HepG2 (cell line): ENCODE results near the gene NFS1. TPM values are rescaled to one million over a fixed set of nuclear protein-coding genes. Genes with fewer than 3 reads are reported as not detected.
A peak's percentile ranks its signal among the peaks of the same experiment; 100 is the strongest.

ENCODE experiments used
- ASH2L ChIP-seq: fragments of 300-600, 200-600 bp; sonication (generic); IDR thresholded peaks from 2 replicates; pipeline ENCODE4 v1.7.0; 2017; ENCODE audit warnings: low read depth, mild to moderate bottlenecking, moderate library complexity, mixed read lengths, low read length; ENCODE audit not compliant: insufficient read length
- ATF7-NPFF ChIP-seq: sonication (generic); formaldehyde crosslinking; IDR thresholded peaks from 2 replicates; pipeline ENCODE4 v1.8.1; 2023; ENCODE audit warnings: mild to moderate bottlenecking, low read depth, missing genetic modification reagents, moderate library complexity
- BRD4 ChIP-seq: sonication (generic); formaldehyde crosslinking; IDR thresholded peaks from 2 replicates; pipeline ENCODE4 v1.4.0; 2020; ENCODE audit warnings: missing genetic modification reagents
- CCAR2 ChIP-seq: fragments of 200-400 bp; formaldehyde crosslinking; optimal IDR thresholded peaks from 2 replicates; pipeline ENCODE3; 2018; ENCODE audit warnings: low read depth, mild to moderate bottlenecking, low read length, moderate library complexity
- FOXM1 ChIP-seq: sonication (generic); formaldehyde crosslinking; IDR thresholded peaks from 2 replicates; pipeline ENCODE4 v1.5.0; 2020; ENCODE audit warnings: missing genetic modification reagents
- HNRNPK ChIP-seq: fragments of 200-400 bp; formaldehyde crosslinking; IDR thresholded peaks from 2 replicates; pipeline ENCODE4 v1.6.1; 2018; ENCODE audit warnings: low read length, low read depth, moderate library complexity, mild to moderate bottlenecking; ENCODE audit not compliant: poor library complexity, severe bottlenecking
- NR3C1 ChIP-seq: sonication (generic); formaldehyde crosslinking; IDR thresholded peaks from 2 replicates; pipeline ENCODE4 v1.4.0; 2020; ENCODE audit warnings: missing genetic modification reagents
- PHB2 ChIP-seq: fragments of 450-650 bp; IDR thresholded peaks from 2 replicates; pipeline ENCODE4 v1.6.1; 2018; ENCODE audit not compliant: partially characterized antibody
- SMAD1 ChIP-seq: sonication (generic); formaldehyde crosslinking; IDR thresholded peaks from 2 replicates; pipeline ENCODE4 v1.4.0; 2020; ENCODE audit warnings: missing genetic modification reagents, low read depth, mild to moderate bottlenecking, borderline replicate concordance
- TFAP4 ChIP-seq: sonication (generic); IDR thresholded peaks from 2 replicates; pipeline ENCODE4 v1.6.1; 2016; ENCODE audit warnings: low read depth, borderline replicate concordance
- ZBTB20 ChIP-seq: sonication (generic); formaldehyde crosslinking; IDR thresholded peaks from 2 replicates; pipeline ENCODE4 v1.8.1; 2023; ENCODE audit warnings: missing genetic modification reagents, low read depth, mild to moderate bottlenecking, borderline replicate concordance
- ZFX ChIP-seq: sonication (generic); formaldehyde crosslinking; IDR thresholded peaks from 2 replicates; pipeline ENCODE4 v1.4.0; 2020; ENCODE audit warnings: mild to moderate bottlenecking, low read depth, missing genetic modification reagents, moderate library complexity
- ZNF276 ChIP-seq: sonication (generic); formaldehyde crosslinking; IDR thresholded peaks from 2 replicates; pipeline ENCODE4 v1.4.0; 2020; ENCODE audit warnings: mild to moderate bottlenecking, low read depth, missing genetic modification reagents
- ZNF281 ChIP-seq: sonication (generic); formaldehyde crosslinking; IDR thresholded peaks from 2 replicates; pipeline ENCODE4 v1.4.0; 2020; ENCODE audit warnings: missing genetic modification reagents, borderline replicate concordance
- ZNF501 ChIP-seq: sonication (generic); formaldehyde crosslinking; IDR thresholded peaks from 2 replicates; pipeline ENCODE4 v1.5.1; 2020; ENCODE audit warnings: mild to moderate bottlenecking, moderate library complexity, missing genetic modification reagents
- ZNF589 ChIP-seq: sonication (generic); formaldehyde crosslinking; conservative IDR thresholded peaks from 2 replicates; pipeline ENCODE4 v1.8.0; 2022; ENCODE audit warnings: mild to moderate bottlenecking, moderate library complexity, missing genetic modification reagents
- ZNF598 ChIP-seq: sonication (generic); formaldehyde crosslinking; IDR thresholded peaks from 2 replicates; pipeline ENCODE4 v1.5.1; 2020; ENCODE audit warnings: mild to moderate bottlenecking, missing genetic modification reagents, borderline replicate concordance
- ZNF615 ChIP-seq: sonication (generic); formaldehyde crosslinking; IDR thresholded peaks from 2 replicates; pipeline ENCODE4 v1.5.0; 2020; ENCODE audit warnings: mild to moderate bottlenecking, missing genetic modification reagents, borderline replicate concordance
- ZNF788 ChIP-seq: sonication (generic); formaldehyde crosslinking; IDR thresholded peaks from 2 replicates; pipeline ENCODE4 v1.5.0; 2020; ENCODE audit warnings: mild to moderate bottlenecking, missing genetic modification reagents, borderline replicate concordance
- ZNF83 ChIP-seq: sonication (generic); formaldehyde crosslinking; IDR thresholded peaks from 2 replicates; pipeline ENCODE4 v1.4.0; 2020; ENCODE audit warnings: missing genetic modification reagents, mild to moderate bottlenecking, borderline replicate concordance
- ZNF878 ChIP-seq: sonication (generic); formaldehyde crosslinking; IDR thresholded peaks from 2 replicates; pipeline ENCODE4 v1.8.1; 2023; ENCODE audit warnings: mild to moderate bottlenecking, missing genetic modification reagents, moderate library complexity
- ZNF879 ChIP-seq: sonication (generic); formaldehyde crosslinking; IDR thresholded peaks from 2 replicates; pipeline ENCODE4 v1.8.1; 2023; ENCODE audit warnings: missing genetic modification reagents
- polyA plus RNA-seq, 8 experiments: library from polyadenylated mRNA; depleted of rRNA in 3 of 8; stranded (reverse) in 7 of 8; unstranded in 1 of 8; fragments of >200 nt; fragmentation: Illumina TruSeq in 4 of 8; extraction: Trizol in 4 of 8; gene quantifications; 2 replicates each; pipeline versions ENCODE4 v1.2.1 to v1.2.3, GENCODE V29; 2011 to 2016; ENCODE audit warnings: low read depth in 4 of 8, missing spikeins in 1 of 8, mixed read lengths in 1 of 8; ENCODE audit not compliant: insufficient read depth in 1 of 8
- total RNA-seq, 5 experiments: library from RNA; depleted of rRNA; stranded (reverse); fragments of >200 nt; fragmentation: Illumina TruSeq; extraction: Trizol; gene quantifications; 2 replicates each; pipeline ENCODE4 v1.2.3, GENCODE V29; 2016; ENCODE audit warnings: low read depth in 1 of 5

Gene NFS1
- total and polyA plus RNA-seq, 2 of the 13 experiments (the other 11 are each of a cell fraction or from before 2014, with no cell fraction given) = 65.9 to 88.1 TPM

GRCh38 chr20:35699127-35699956 lies at the start of gene NFS1, which contains the start of gene ROMO1 (continued):
- TF ChIP-seq ATF7-NPFF (CRISPR knock-in tag) = peak; percentile 99
- peak; percentile 99 for TF ChIP-seq ASH2L
- TF ChIP-seq BRD4 = peak; percentile 85
- TF ChIP-seq HNRNPK = peak; percentile 97
- TF ChIP-seq CCAR2 = no peak
- peak; percentile 65; the same call in 1 of the 2 replicates for TF ChIP-seq ZBTB20 (CRISPR knock-in tag)
- TF ChIP-seq FOXM1 (CRISPR knock-in tag) = peak; percentile 82; the same call in 1 of the 2 replicates
- TF ChIP-seq ZNF788 = peak; percentile 100
- TF ChIP-seq ZNF276 (CRISPR knock-in tag) = peak; percentile 88
- TF ChIP-seq NR3C1 (CRISPR knock-in tag) = peak; percentile 9; the same call in 1 of the 2 replicates
- TF ChIP-seq ZNF281 = peak; percentile 34; the same call in 1 of the 2 replicates
- TF ChIP-seq SMAD1 (CRISPR knock-in tag) = peak; percentile 99
- TF ChIP-seq PHB2 = no peak
- peak; percentile 97 for TF ChIP-seq ZNF878 (CRISPR knock-in tag)
- TF ChIP-seq ZNF598 = peak; percentile 99
- TF ChIP-seq ZNF879 (CRISPR knock-in tag) = peak; percentile 98
- TF ChIP-seq ZNF615 = peak; percentile 98; the same call in 1 of the 2 replicates
- TF ChIP-seq ZNF501 (CRISPR knock-in tag) = peak; percentile 99
- TF ChIP-seq ZFX (CRISPR knock-in tag) = peak; percentile 99
- 0 out of 2 replicates have a peak, but pooled peaks have one; percentile 5 for TF ChIP-seq TFAP4
- TF ChIP-seq ZNF589 (CRISPR knock-in tag) = peak; percentile 99
- TF ChIP-seq ZNF83 (CRISPR knock-in tag) = peak; percentile 64
